ENCODE measurements around the gene SLC19A2.
"Not testable (repeated sequence)": the region's sequence is repeated elsewhere in the genome, so short reads cannot be mapped to it uniquely, and the experiment has no call there.

SLC19A2 gene

DNA sequence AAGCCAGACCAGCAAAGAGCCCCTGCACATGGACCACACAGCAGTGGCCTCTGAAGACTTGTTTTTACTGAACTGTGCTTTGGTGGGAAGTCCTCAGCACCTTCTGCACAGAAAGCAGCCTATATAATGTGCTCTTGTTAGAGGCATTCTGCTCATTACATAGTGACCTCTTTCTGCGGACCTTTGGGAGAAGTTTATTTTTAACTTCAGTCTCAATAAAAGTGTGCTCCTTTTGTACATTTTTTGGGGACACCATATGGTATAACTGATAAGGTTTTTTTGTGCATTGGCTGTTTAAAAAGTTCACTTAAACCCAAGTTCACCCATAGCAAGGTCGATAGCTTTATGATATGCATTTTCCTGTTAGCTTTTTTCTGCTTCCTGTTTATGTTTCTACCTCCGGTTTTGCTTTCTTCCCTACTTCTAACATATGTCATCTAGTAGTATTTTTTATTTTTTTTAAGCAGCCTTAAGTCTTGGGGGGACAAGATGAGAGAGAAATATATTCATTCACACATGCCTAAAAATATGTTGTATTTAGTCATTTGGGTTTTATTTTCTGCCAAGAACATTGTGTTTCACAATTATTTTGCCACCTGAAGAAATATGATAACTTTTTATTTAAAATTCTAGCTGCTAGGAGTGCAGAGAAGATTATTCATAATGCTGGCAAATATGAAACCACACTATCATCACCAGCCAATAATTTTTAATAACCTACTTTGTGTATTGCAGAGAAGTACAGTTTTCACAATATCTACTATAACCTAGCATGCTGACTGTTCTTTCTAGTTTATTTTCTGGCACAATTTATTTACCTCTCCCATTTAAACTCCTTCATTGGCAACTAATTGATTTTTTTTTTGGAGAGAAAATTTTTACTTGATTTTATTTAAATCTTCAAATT lies 22.9 kb upstream of the SLC19A2 start:
- DNase-seq = no peak

DNA sequence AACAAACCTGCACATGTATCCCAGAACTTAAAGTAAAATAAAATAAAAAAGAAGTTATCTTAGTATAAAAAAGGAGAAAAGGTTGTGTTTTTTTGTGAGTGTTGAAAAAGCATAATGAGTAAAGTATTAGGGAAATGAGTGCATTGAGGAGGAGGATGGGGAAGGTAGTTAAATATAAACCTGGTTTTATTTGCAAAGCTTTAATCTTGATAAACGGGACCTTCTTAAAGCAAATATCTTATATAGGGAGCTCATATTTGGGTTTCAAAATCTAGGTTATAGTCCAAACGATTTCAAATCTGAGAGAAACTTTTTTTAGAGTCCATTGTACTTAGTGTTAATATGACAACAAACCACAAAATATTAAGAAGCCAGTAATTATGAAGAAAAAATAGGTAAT lies 21.7 kb upstream of the SLC19A2 start:
- DNase-seq = no peak

- not testable (repeated sequence) for DNase-seq
Measured at GRCh38 chr1:169503601-169504000, 17.9 kb upstream of the SLC19A2 start.

DNA sequence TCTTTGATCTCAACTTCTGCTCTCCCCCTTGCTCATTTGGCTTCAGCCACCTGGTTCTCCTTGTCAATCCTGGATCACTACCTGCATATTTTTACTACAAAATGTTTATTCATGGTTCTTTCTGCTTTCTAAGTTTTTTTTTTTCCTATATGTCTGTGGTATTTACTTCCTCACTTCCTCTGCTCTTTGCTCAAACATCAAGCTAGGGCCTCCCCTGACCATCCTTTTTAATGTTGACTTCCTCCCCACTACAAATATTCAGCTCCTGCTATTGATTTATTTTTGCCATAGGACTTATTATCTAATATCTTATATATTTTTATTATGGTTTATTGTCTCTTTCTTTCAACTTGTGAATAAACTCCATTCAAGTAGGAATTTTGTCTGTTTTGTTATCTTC lies 14.1 kb upstream of the SLC19A2 start:
- DNase-seq = no peak

- DNase-seq = no peak
Measured at GRCh38 chr1:169497317-169497716, 11.6 kb upstream of the SLC19A2 start.

DNA sequence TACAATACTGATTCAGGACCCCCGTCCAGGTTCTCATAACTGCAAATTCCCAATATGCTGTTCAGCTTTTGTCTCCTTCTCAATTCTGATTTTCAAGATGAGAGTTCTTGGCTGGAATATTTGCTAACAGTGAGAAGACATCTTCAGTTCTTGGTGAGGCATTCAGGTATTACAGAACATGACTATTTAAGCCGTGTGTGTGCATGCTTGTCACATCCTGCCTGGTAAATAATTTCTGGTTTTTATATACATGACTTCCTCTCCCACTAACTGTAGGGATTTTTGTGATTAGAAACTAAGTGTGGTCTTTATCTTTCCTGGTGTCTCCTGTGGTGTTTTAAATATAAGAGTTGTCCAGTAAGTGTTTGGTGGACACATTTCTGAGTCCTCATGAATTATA lies 10.2 kb upstream of the SLC19A2 start:
- DNase-seq = no peak

DNA sequence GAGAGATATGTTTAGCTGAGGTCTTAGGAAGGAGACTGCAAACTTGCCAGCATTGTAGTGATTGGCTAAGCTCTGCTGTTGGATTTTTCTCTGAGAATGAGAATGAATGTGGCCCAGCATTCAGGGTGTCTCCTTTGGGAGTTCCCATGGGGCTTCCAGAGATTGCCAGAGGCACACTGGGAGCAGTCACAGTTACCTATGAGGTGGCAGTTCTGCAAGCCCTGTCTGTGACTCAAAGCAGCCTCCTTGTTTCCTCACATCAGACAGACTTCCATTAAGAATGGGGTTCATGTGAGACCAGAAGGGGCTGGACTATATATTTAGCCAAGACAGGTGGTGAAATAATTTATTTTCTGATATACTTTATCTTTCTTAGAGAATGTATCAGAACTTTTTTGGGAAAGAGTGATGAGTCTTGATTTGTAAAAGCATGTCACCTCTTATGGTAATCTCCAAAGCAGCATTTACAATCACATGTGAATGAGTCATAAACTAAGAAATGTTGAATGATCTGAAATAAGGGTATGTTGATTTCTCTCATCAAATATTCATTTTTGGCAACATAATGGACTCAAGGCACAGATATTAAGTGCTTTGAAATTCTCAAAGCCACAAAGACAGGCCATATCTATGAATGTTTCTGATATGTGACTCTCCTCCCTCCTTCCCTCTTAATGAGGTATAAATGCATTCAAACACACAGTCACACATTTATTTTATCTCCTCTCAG lies 9.5 kb upstream of the SLC19A2 start:
- DNase-seq = no peak

DNA sequence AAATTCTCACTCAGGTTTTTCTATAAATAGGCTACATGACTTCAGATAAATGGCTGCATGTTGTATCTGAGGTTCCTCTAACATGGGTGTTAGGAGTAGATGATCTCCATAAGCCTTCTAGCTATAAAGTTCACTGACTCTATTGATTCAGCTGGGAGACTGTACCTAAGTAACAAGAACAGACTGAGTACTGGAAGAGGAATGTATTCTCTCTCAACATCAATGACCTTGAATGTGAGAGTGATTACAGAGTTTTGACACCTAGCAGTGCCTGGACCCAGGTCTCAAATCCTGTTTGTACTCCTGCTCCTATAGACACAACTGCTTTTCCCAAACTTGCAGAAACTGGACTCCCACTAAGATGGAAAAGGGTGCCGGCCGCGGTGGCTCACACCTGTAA lies 8.6 kb upstream of the SLC19A2 start:
- no peak for DNase-seq

GRCh38 chr1:169493251-169493650 lies 7.5 kb upstream of the SLC19A2 start:
- no peak for DNase-seq

GRCh38 chr1:169491845-169492281 lies 6.1 kb upstream of the SLC19A2 start:
- DNase-seq = no peak

DNA sequence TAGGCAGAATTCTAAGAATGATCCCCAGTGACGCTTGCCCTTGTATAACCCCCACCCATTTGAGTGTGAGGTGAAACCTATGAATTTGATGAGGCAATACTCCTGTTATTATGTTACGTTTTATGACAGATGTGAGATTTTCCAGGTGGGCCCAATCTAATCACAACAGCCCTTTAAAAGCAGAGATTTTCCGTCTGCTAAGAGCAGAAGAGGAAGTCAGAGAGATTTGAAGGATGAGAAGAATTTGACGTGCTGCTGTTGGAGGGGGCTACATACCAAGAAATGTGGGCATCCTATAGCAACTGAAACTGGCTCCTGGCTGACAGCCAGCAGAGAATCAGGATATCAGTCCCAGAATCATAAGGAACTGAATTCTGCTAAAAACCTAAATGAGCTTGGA lies 2.4 kb upstream of the SLC19A2 start:
- DNase-seq = no peak

GRCh38 chr1:169487561-169487960 lies 1.8 kb upstream of the SLC19A2 start:
- no peak for DNase-seq

DNA sequence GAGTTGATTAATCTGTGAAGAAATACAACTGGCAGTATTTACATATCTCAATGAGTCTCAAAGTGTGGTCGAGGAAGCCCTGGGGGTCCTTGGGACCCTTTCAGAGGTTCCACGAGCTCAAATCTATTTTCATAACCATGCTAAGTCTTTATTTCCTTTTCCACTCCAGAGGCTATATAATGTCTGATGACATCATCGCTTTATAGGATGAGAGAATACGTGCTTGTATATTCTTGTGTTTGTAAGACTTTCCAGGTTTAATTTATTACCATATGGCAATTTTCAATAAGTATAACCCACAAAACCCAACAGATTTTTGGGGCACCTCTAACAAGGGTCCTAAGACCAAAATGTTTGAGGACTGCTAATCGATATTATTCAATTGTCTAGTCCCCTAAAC lies 1.4 kb upstream of the SLC19A2 start:
- DNase-seq = no peak

GRCh38 chr1:169486281-169487051 lies 722 bp upstream of the SLC19A2 start:
- no peak for DNase-seq

- peak; percentile 22 to 29 for DNase-seq
Measured at GRCh38 chr1:169484683-169485430, 887 bp downstream of the SLC19A2 start.

GRCh38 chr1:169484101-169484500 lies 1.6 kb downstream of the SLC19A2 start:
- no peak for DNase-seq

DNA sequence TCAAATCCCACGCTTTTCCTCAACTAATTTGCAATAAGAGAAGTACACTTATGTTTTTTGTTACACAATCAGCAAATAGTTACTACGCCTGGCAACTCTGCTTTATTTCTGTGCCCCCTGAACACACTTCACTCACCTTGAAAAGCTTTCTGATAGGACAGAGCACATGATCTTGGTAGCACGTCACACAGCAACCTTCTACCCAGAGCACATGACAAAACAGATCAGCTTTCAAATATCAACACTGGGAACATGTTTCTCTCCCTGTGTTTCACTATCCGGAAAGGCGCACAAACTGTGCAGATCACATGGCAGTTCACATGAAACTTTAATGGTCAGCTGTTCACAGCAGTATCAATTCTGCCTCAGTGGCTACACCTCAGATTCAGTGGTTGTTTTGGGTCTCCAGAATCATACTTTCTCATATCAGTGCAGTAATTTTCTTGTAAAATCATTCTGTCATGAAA lies 2.2 kb downstream of the SLC19A2 start:
- no peak for DNase-seq

- no peak for DNase-seq
Measured at GRCh38 chr1:169479363-169480066, 6.2 kb downstream of the SLC19A2 start.

- no peak for DNase-seq
Measured at GRCh38 chr1:169478094-169478672, 7.6 kb downstream of the SLC19A2 start.

- DNase-seq = no peak
Measured at GRCh38 chr1:169475806-169476387, 9.8 kb downstream of the SLC19A2 start.
